DOHH2 (cell line): ENCODE data around the gene CSF3.
A peak's percentile ranks its signal among the peaks of the same experiment; 100 is the strongest.

Source experiments
- H3F3A ChIP-seq: fragments of 200-600 bp; sonication (generic), shearing (Covaris generic); 2 replicates; pipeline ENCODE4 v1.6.0; 2016; ENCODE audit warnings: antibody characterized with exemption, mild to moderate bottlenecking; ENCODE audit not compliant: control insufficient read depth, insufficient read depth
- H3K27ac ChIP-seq: fragments of 200-600 bp; sonication (generic); 2 replicates; pipeline ENCODE4 v1.5.1; 2014; ENCODE audit warnings: low read depth, mild to moderate bottlenecking, low read length, moderate library complexity
- H3K27me3 ChIP-seq: fragments of 200-600 bp; sonication (generic); 2 replicates; pipeline ENCODE4 v1.6.1; 2014; ENCODE audit warnings: mild to moderate bottlenecking, low read length, mixed read lengths; ENCODE audit not compliant: control insufficient read depth
- H3K36me3 ChIP-seq: fragments of 200-600 bp; sonication (generic); 2 replicates; pipeline ENCODE4 v1.6.1; 2014; ENCODE audit warnings: mild to moderate bottlenecking, low read length, moderate library complexity, mixed read lengths; ENCODE audit not compliant: control insufficient read depth
- H3K4me1 ChIP-seq: fragments of 200-600 bp; sonication (generic); 2 replicates; pipeline ENCODE4 v1.6.1; 2014; ENCODE audit warnings: mild to moderate bottlenecking, low read length, mixed read lengths; ENCODE audit not compliant: control insufficient read depth
- H3K4me2 ChIP-seq: fragments of 200-600 bp; sonication (generic); 2 replicates; pipeline ENCODE4 v1.6.0; 2014; ENCODE audit warnings: mild to moderate bottlenecking, low read length, moderate library complexity
- H3K4me3 ChIP-seq: fragments of 200-600 bp; sonication (generic); 2 replicates; pipeline ENCODE4 v1.5.1; 2014; ENCODE audit warnings: mild to moderate bottlenecking, low read length, mixed read lengths
- H3K79me2 ChIP-seq: fragments of 200-600 bp; sonication (generic); 2 replicates; pipeline ENCODE4 v1.6.1; 2014; ENCODE audit warnings: mild to moderate bottlenecking, low read length, mixed read lengths; ENCODE audit not compliant: control insufficient read depth
- H3K9me2 ChIP-seq: fragments of 200-600 bp; sonication (generic); replicated peaks from 2 replicates; pipeline ENCODE4 v1.6.1; 2014; ENCODE audit warnings: mild to moderate bottlenecking, low read length, mixed read lengths; ENCODE audit not compliant: control insufficient read depth
- H3K9me3 ChIP-seq: fragments of 200-600 bp; sonication (generic); 2 replicates; pipeline ENCODE4 v1.6.1; 2014; ENCODE audit warnings: antibody characterized with exemption, low read length, mixed read lengths; ENCODE audit not compliant: control insufficient read depth, insufficient read depth
- H4K20me1 ChIP-seq: fragments of 200-600 bp; sonication (generic); 2 replicates; pipeline ENCODE4 v1.6.0; 2014; ENCODE audit warnings: low read depth, mild to moderate bottlenecking, antibody characterized with exemption, low read length, moderate library complexity; ENCODE audit not compliant: control insufficient read depth, insufficient read depth
- EZH2phosphoT487 ChIP-seq: fragments of 200-600 bp; sonication (generic); IDR thresholded peaks from 2 replicates; pipeline ENCODE4 v1.6.1; 2017; ENCODE audit warnings: borderline replicate concordance, mild to moderate bottlenecking, antibody characterized with exemption, low read length, moderate library complexity, mixed read lengths
- TF ChIP-seq, protein P1 (sequence below): fragments of 200-600 bp; sonication (generic); IDR thresholded peaks from one replicate; pipeline ENCODE4 v1.5.1; 2014; ENCODE audit warnings: antibody characterized with exemption, mild to moderate bottlenecking, low read depth, low read length; ENCODE audit not compliant: poor library complexity, severe bottlenecking

CSF3 gene

GRCh38 chr17:40035162-40035559 lies 19.9 kb downstream of the CSF3 start:
- H3K4me3 ChIP-seq: no peak overlapping the region
- no peaks in the 10 kb centered on the region for H3K79me2 ChIP-seq
- H3K27me3 ChIP-seq: no peaks in the 10 kb centered on the region
- H3K27ac ChIP-seq: no peak overlapping the region
- no peaks in the 10 kb centered on the region for H3K9me3 ChIP-seq
- no peaks in the 10 kb centered on the region for H3K4me1 ChIP-seq
- H3K4me2 ChIP-seq: no peak overlapping the region
- H3K9me2 ChIP-seq: no peaks in the 10 kb centered on the region
- TF ChIP-seq, protein P1, sequence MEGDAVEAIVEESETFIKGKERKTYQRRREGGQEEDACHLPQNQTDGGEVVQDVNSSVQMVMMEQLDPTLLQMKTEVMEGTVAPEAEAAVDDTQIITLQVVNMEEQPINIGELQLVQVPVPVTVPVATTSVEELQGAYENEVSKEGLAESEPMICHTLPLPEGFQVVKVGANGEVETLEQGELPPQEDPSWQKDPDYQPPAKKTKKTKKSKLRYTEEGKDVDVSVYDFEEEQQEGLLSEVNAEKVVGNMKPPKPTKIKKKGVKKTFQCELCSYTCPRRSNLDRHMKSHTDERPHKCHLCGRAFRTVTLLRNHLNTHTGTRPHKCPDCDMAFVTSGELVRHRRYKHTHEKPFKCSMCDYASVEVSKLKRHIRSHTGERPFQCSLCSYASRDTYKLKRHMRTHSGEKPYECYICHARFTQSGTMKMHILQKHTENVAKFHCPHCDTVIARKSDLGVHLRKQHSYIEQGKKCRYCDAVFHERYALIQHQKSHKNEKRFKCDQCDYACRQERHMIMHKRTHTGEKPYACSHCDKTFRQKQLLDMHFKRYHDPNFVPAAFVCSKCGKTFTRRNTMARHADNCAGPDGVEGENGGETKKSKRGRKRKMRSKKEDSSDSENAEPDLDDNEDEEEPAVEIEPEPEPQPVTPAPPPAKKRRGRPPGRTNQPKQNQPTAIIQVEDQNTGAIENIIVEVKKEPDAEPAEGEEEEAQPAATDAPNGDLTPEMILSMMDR: peak; percentile 74
- no peak for TF ChIP-seq EZH2phosphoT487
- no peaks in the 10 kb centered on the region for H4K20me1 ChIP-seq
- no peaks in the 10 kb centered on the region for H3F3A ChIP-seq
- H3K36me3 ChIP-seq: peaks cover 36% of the 10 kb centered on the region

GRCh38 chr17:40038882-40039513 lies 23.8 kb downstream of the CSF3 start:
- Histone ChIP-seq H3K4me3 (no peak overlapping the region), H3K27ac (no peak overlapping the region), H4K20me1 (no peaks in the 10 kb centered on the region), H3K9me2 (no peaks in the 10 kb centered on the region), H3K27me3 (no peaks in the 10 kb centered on the region), H3K79me2 (no peaks in the 10 kb centered on the region), H3K36me3 (peaks cover 15% of the 10 kb centered on the region), H3K4me2 (no peak overlapping the region), H3K4me1 (no peaks in the 10 kb centered on the region), H3K9me3 (no peaks in the 10 kb centered on the region), H3F3A (no peaks in the 10 kb centered on the region)
- TF ChIP-seq, protein P1: peak; percentile 58
- no peak for TF ChIP-seq EZH2phosphoT487

DNA sequence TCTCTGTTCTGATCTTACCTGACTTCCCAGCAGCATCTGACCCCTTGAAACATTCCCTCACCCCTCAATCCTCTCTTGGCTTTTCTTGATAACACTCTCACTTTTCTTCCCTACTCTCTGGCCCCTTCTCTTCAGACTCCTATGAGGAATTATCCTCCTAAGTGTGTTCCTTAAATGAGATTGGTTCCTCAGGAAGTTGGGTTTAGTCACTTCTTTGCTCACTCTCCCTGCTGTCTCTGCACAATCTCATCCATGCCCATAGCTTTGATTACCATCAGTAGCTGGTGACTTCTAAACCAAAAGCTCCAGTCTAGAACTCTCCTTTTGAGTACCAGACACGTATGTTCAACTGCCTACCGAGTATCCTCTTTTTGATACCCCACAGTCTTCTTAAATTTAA lies 26.0 kb downstream of the CSF3 start:
- Histone ChIP-seq H3K27me3 (no peaks in the 10 kb centered on the region), H4K20me1 (no peaks in the 10 kb centered on the region), H3K27ac (no peak overlapping the region), H3K4me3 (no peak overlapping the region), H3F3A (no peaks in the 10 kb centered on the region), H3K79me2 (no peaks in the 10 kb centered on the region), H3K36me3 (peaks cover 5% of the 10 kb centered on the region; the same call in 1 of the 2 replicates), H3K9me2 (no peaks in the 10 kb centered on the region), H3K4me1 (no peaks in the 10 kb centered on the region), H3K9me3 (no peaks in the 10 kb centered on the region), H3K4me2 (no peak overlapping the region)
- TF ChIP-seq, protein P1: no peak
